ENCODE measurements around the gene ECHDC1. TPM values are rescaled to one million over a fixed set of nuclear protein-coding genes. Genes with fewer than 3 reads are reported as not detected.

Gene ECHDC1
- total and polyA plus RNA-seq, 4 donors: 28.8 to 66.2 (median 50.8) TPM

DNA sequence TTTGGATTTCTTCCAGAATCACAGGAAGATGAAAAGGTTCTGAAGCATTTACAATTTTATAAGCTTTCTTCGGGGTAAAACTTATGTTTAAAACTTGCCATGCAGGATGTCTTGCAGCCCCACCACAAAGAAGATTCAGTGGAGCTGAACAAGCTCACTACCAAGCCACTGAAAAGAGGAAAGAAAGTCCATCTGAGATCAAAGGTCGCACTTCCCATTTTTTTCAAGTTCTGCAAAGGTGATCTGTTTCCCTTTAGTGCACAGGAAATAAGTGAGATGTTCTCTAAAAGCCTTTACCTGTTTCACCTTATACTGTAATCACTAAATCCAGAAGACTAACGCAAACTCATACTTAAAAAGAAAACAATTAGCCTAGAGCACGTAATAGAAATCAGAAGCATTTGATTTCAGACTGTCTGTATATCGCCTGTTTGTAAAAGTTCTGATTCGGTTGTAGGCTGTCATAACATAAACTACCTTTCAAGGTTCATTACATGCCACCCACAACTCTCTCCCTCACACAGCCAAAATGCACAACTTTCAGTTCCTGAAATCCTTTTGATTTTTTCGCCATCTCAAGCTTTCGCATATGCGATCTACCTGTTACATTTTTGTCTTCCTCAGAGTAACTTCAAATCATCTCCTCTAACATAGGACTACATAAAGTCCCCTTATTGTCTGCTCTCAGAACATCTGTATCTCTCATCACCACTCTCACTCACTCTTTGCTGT is 1.8 kb downstream of the ECHDC1 start (continued):
- TF ChIP-seq, protein P1, sequence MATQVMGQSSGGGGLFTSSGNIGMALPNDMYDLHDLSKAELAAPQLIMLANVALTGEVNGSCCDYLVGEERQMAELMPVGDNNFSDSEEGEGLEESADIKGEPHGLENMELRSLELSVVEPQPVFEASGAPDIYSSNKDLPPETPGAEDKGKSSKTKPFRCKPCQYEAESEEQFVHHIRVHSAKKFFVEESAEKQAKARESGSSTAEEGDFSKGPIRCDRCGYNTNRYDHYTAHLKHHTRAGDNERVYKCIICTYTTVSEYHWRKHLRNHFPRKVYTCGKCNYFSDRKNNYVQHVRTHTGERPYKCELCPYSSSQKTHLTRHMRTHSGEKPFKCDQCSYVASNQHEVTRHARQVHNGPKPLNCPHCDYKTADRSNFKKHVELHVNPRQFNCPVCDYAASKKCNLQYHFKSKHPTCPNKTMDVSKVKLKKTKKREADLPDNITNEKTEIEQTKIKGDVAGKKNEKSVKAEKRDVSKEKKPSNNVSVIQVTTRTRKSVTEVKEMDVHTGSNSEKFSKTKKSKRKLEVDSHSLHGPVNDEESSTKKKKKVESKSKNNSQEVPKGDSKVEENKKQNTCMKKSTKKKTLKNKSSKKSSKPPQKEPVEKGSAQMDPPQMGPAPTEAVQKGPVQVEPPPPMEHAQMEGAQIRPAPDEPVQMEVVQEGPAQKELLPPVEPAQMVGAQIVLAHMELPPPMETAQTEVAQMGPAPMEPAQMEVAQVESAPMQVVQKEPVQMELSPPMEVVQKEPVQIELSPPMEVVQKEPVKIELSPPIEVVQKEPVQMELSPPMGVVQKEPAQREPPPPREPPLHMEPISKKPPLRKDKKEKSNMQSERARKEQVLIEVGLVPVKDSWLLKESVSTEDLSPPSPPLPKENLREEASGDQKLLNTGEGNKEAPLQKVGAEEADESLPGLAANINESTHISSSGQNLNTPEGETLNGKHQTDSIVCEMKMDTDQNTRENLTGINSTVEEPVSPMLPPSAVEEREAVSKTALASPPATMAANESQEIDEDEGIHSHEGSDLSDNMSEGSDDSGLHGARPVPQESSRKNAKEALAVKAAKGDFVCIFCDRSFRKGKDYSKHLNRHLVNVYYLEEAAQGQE (IDR thresholded peaks at IDR 0.05): no peak
- TF ChIP-seq, protein P2, sequence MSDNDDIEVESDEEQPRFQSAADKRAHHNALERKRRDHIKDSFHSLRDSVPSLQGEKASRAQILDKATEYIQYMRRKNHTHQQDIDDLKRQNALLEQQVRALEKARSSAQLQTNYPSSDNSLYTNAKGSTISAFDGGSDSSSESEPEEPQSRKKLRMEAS (IDR thresholded peaks at IDR 0.05): no peak
- TF ChIP-seq RAD21 (IDR thresholded peaks at IDR 0.05): no peak
- TF ChIP-seq, protein P3, sequence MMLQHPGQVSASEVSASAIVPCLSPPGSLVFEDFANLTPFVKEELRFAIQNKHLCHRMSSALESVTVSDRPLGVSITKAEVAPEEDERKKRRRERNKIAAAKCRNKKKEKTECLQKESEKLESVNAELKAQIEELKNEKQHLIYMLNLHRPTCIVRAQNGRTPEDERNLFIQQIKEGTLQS (IDR thresholded peaks at IDR 0.05): no peak
- no peak for TF ChIP-seq HNF4G (IDR thresholded peaks at IDR 0.05)

DNA sequence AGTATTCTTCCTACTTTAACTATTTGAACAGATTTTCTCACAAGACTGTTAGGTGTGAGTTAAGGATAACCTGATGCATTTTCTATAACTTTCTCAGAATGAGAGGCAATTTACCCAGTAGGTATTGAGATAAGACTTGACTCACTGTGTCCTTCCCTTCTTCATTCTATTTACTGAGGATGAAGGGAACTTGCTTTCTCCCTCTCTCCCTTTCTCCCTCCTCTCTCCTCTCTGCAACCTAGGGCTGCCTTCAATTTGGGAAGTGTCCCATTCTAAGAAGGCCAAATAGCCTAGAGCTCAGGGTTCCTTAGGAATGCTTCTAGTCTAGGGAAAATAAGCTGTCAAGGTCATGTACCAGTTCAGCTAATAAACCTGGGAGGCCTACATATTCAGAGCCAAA is 3.2 kb downstream of the ECHDC1 start:
- no peak for DNase-seq (ENCODE audit: low spot score)
- Histone ChIP-seq H3K9me3 (ENCODE audit: control insufficient read depth in 4 of 4, low read length in 3 of 4) (no peaks in the 10 kb centered on the region), H3K27me3 (ENCODE audit: control insufficient read depth in 4 of 4, insufficient read depth in 4 of 4, low read length in 3 of 4) (no peaks in the 10 kb centered on the region), H3K9ac (ENCODE audit: low read depth in 1 of 2, low read length in 2 of 2) (no peak overlapping the region), H3K4me1 (ENCODE audit: control insufficient read depth in 4 of 4, insufficient read depth in 4 of 4, low read length in 3 of 4) (peaks cover 3 to 36% (median 16%) of the 10 kb centered on the region in 4 donors), H3K4me3 (ENCODE audit: low read depth in 1 of 3, low read length in 3 of 3) (no peak overlapping the region), H3K36me3 (ENCODE audit: control insufficient read depth in 4 of 4, insufficient read depth in 3 of 4, low read depth in 1 of 4, low read length in 3 of 4) (peaks cover 0 to 2% (median 0%) of the 10 kb centered on the region in 4 donors), H3K27ac (ENCODE audit: low read depth in 1 of 2, low read length in 2 of 2) (no peak overlapping the region)
- TF ChIP-seq JUND (IDR thresholded peaks at IDR 0.05): no peak

DNA sequence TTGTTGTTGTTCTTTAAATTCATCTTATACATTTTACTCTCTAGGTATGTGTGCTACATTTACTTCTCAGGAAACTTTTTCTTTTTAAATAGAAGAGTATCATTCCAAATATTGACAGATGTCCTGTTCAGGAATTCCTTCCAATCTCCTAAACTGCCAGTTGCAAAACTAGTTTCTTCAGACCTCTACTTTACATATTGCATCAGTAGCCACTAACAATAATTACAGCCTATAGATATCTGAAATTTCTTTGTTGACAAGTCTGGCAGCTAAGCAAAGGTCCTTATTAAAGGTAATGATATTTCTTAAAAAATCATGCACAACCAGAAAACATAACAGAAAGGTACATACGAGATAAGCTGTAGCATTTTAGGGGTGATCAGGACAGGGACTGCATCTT is 4.5 kb downstream of the ECHDC1 start:
- WGBS: 93% methylated on average over 1 of the region's 1 CpG
- no peak for DNase-seq (ENCODE audit: low spot score)
- TF ChIP-seq JUND (IDR thresholded peaks at IDR 0.05): no peak
- no peak for TF ChIP-seq TAF1 (conservative IDR thresholded peaks at IDR 0.05)
- no peak for TF ChIP-seq EGR1 (IDR thresholded peaks at IDR 0.05; ENCODE audit: low read depth in 2 of 2)
- TF ChIP-seq, protein P4, sequence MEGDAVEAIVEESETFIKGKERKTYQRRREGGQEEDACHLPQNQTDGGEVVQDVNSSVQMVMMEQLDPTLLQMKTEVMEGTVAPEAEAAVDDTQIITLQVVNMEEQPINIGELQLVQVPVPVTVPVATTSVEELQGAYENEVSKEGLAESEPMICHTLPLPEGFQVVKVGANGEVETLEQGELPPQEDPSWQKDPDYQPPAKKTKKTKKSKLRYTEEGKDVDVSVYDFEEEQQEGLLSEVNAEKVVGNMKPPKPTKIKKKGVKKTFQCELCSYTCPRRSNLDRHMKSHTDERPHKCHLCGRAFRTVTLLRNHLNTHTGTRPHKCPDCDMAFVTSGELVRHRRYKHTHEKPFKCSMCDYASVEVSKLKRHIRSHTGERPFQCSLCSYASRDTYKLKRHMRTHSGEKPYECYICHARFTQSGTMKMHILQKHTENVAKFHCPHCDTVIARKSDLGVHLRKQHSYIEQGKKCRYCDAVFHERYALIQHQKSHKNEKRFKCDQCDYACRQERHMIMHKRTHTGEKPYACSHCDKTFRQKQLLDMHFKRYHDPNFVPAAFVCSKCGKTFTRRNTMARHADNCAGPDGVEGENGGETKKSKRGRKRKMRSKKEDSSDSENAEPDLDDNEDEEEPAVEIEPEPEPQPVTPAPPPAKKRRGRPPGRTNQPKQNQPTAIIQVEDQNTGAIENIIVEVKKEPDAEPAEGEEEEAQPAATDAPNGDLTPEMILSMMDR (IDR thresholded peaks at IDR 0.05; ENCODE audit: low read depth, low read length, missing input control): no peak
- no peak overlapping the region for H3K9ac ChIP-seq (ENCODE audit: low read depth in 1 of 2, low read length in 2 of 2)
- H3K27ac ChIP-seq (ENCODE audit: low read depth in 1 of 2, low read length in 2 of 2): no peak overlapping the region
- no peaks in the 10 kb centered on the region for H3K27me3 ChIP-seq (ENCODE audit: control insufficient read depth in 4 of 4, insufficient read depth in 4 of 4, low read length in 3 of 4)
- H3K4me3 ChIP-seq (ENCODE audit: low read depth in 1 of 3, low read length in 3 of 3): no peak overlapping the region
- peaks cover 0 to 2% (median 0%) of the 10 kb centered on the region in 4 donors for H3K36me3 ChIP-seq (ENCODE audit: control insufficient read depth in 4 of 4, insufficient read depth in 3 of 4, low read depth in 1 of 4, low read length in 3 of 4)
- H3K9me3 ChIP-seq (ENCODE audit: control insufficient read depth in 4 of 4, low read length in 3 of 4): no peaks in the 10 kb centered on the region
- peaks cover 4 to 29% (median 14%) of the 10 kb centered on the region in 4 donors for H3K4me1 ChIP-seq (ENCODE audit: control insufficient read depth in 4 of 4, insufficient read depth in 4 of 4, low read length in 3 of 4)
